ENCODE data around the gene PFAS. TPM values are rescaled to one million over a fixed set of nuclear protein-coding genes. Genes with fewer than 3 reads are reported as not detected.

The PFAS gene
- total RNA-seq, 1 donor = 37.0 TPM

DNA sequence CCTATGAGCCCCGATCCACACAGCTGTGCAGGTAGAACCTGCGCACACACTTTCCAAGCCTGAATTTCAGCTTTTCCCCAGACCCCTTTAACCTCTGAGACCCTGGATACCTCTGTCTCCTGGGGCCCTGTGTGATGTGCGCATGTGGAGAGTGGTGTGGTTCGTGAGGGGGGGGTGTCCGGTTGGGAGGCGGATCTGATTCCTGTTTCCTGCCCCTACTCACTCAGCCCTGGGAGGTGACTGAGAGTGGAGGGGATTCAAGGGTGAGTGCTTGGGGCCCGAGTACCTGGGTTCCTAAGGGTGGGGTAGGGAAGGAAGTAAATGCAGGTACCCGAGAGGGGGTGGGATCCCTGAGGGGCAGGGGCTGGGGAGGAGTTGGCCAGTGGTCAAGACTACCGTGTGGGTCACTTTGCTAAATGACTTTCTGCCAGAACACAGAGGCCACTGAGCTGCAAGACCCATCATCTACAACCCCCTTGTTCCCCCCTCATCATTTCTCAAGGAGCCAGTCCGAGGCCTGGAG is 61.6 kb downstream of the PFAS start:
- TF ChIP-seq, protein P1, sequence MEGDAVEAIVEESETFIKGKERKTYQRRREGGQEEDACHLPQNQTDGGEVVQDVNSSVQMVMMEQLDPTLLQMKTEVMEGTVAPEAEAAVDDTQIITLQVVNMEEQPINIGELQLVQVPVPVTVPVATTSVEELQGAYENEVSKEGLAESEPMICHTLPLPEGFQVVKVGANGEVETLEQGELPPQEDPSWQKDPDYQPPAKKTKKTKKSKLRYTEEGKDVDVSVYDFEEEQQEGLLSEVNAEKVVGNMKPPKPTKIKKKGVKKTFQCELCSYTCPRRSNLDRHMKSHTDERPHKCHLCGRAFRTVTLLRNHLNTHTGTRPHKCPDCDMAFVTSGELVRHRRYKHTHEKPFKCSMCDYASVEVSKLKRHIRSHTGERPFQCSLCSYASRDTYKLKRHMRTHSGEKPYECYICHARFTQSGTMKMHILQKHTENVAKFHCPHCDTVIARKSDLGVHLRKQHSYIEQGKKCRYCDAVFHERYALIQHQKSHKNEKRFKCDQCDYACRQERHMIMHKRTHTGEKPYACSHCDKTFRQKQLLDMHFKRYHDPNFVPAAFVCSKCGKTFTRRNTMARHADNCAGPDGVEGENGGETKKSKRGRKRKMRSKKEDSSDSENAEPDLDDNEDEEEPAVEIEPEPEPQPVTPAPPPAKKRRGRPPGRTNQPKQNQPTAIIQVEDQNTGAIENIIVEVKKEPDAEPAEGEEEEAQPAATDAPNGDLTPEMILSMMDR (IDR thresholded peaks at IDR 0.05; ENCODE audit: insufficient read depth, low read length) = no peak
- no peak for DNase-seq (ENCODE audit: low read depth)
- H3K4me3 ChIP-seq (ENCODE audit: low read depth, low read length) = no peak overlapping the region

DNA sequence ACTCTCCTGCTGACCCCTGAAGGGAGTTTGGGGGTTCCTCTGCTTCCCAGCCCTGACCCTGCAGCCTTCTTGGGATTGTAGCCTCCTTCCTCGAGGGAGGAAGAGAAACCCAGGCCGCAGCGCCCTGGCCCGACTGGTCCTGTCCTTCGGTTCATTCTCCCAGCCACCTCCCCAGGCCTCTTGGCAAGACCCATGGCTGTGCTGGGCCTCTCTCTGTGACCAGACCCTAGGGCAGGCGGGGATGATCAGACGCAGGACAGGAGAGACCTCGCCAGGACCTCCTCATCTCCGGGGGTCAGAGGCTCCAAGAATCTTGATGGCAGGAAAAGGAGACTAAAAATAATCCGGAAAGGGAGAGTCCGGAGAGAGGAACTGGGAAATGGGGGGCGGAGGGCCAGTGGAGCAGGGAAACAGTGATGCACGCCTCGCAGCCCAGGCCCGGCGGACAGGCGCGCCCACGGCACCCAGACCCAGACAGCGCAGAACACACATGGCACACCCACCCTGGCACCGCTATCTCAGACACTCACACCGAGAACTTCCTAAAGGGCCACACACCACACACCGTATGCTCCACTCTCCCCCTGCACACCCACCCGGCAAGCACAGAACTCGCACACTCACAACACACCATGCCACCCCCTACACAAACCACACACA is 62.2 kb downstream of the PFAS start:
- DNase-seq (ENCODE audit: low read depth) = no peak
- TF ChIP-seq, protein P1 (IDR thresholded peaks at IDR 0.05; ENCODE audit: insufficient read depth, low read length) = no peak
- no peak overlapping the region for H3K4me3 ChIP-seq (ENCODE audit: low read depth, low read length)

DNA sequence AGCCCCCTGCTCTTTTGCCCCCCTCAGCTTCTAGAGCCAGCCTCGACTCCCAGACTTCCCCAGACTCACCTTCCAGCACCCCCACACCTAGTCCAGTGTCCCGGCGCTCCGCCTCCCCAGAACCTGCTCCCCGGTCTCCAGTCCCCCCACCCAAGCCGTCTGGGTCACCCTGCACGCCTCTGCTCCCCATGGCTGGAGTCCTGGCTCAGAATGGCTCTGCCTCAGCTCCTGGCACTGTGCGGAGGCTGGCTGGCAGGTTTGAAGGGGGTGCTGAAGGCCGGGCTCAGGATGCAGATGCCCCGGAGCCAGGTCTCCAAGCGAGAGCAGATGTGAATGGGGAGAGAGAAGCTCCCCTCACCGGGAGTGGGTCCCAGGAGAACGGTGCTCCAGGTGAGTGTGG is 63.2 kb downstream of the PFAS start:
- no peak overlapping the region for H3K4me3 ChIP-seq (ENCODE audit: low read depth, low read length)
- TF ChIP-seq, protein P1 (IDR thresholded peaks at IDR 0.05; ENCODE audit: insufficient read depth, low read length) = no peak
- DNase-seq (ENCODE audit: low read depth) = no peak

DNA sequence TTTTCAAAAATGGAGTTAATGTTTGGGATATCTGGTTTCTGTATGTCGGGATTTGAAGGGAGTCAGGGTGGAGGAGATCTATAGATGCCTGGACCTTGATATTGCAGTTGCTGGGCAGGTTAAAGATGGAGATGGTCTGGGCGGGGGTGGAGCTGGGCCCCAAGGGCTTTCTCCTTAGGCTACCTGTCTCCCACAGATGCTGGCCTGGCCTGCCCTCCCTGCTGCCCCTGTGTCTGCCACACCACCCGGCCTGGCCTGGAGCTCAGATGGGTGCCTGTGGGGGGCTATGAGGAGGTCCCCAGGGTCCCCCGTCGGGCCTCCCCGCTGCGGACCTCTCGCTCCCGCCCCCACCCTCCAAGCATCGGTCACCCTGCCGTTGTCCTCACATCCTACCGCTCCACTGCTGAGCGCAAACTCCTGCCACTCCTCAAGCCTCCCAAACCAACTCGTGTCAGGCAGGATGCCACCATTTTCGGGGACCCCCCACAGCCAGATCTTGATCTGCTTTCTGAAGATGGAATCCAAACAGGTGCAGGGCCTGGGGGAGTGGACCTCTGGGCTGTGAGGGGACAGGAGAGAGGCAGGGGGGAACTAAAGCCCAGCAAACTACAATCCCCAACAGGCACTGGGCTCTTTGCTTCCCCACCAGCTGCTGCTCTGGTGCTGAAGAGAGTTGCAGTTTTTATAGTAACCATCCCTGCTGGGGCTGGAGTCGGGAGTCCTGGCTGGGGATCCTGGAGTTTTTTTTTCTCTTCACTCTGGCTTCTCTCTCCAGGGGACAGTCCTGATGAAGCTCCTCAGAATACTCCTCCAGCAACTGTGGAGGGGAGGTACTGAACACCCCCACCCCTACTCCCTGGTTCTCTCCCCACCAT is 63.9 kb downstream of the PFAS start:
- no peak overlapping the region for H3K4me3 ChIP-seq (ENCODE audit: low read depth, low read length)
- no peak for DNase-seq (ENCODE audit: low read depth)
- TF ChIP-seq, protein P1 (IDR thresholded peaks at IDR 0.05; ENCODE audit: insufficient read depth, low read length) = no peak

DNA sequence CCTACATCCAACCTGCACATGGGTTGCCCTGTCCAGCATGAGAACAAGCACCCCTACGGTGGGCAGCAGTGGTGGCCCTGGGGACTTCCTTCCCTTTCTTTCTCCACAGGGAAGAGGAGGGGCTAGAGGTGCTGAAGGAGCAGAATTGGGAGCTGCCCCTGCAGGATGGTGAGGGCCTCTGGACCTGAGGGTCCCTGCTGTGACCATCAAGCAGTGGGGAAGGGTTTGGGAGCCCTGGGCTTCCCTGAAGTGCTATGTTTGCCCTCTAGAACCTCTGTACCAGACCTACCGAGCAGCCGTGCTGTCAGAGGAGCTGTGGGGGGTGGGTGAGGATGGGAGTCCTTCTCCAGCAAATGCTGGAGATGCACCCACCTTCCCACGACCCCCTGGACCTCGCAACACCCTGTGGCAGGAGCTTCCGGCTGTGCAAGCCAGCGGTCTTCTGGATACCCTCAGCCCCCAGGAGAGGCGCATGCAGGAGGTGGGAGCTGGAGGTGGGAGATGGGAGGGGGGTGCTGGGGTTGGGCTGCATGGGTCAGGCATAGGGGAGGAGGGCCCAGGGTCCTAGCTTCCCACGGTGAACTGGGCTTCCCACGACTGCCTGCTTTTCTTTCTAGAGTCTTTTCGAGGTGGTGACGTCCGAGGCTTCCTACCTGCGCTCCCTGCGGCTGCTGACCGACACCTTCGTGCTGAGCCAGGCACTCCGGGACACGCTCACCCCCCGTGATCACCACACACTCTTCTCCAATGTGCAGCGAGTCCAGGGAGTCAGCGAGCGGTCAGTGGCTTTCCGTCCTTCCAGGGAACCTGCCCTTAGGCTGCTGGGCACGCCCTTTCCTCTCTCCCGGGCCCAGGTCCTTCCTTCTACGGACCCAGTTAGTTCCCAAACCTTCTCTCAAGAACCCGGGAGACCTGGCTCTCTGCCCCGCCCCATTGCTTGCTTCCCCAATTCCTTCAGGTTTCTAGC is 66.0 kb downstream of the PFAS start:
- DNase-seq (ENCODE audit: low read depth) = no peak
- H3K4me3 ChIP-seq (ENCODE audit: low read depth, low read length) = no peak overlapping the region
- TF ChIP-seq, protein P1 (IDR thresholded peaks at IDR 0.05; ENCODE audit: insufficient read depth, low read length) = no peak

DNA sequence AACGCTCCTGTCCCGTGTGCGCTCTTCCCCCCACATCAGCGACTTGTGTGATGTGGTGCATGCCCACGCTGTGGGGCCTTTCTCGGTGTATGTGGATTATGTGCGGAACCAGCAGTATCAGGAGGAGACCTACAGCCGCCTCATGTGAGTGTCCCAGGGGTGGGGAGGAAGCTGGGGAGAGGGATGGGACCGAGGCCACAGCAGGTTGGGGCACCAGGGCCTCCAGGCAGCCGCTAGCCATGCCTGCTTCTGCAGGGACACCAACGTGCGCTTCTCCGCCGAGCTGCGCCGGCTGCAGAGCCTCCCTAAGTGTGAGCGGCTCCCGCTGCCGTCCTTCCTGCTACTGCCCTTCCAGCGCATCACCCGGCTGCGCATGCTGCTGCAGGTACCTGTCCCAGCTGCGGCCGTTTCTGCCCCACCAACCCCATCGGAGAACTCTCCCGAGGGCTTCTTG is 66.7 kb downstream of the PFAS start:
- DNase-seq (ENCODE audit: low read depth) = no peak
- H3K4me3 ChIP-seq (ENCODE audit: low read depth, low read length) = no peak overlapping the region
- TF ChIP-seq, protein P1 (IDR thresholded peaks at IDR 0.05; ENCODE audit: insufficient read depth, low read length) = no peak

All from fibroblast of the aortic adventitia (primary cell).